B cell (primary cell): Measurements from ENCODE around the gene MECR. TPM values are rescaled to one million over a fixed set of nuclear protein-coding genes. Genes with fewer than 3 reads are reported as not detected.
A peak's percentile ranks its signal among the peaks of the same experiment; 100 is the strongest.

Experiments used
- ATAC-seq: fragments of 200-7000 bp; cut with Tn5 transposase; one replicate; pipeline ENCODE4 v1.10.0; 2021; ENCODE audit warnings: low read depth, mild to moderate bottlenecking, moderate number of reproducible peaks, moderate library complexity
- CTCF ChIA-PET: fragments of 350-600 bp; sonication (Branson Sonifier 250); formaldehyde crosslinking; loops from one replicate; lab custom pipeline; 2021; ENCODE audit warnings: antibody characterized with exemption, inconsistent platforms; lab: Charles Lee
- POLR2A ChIA-PET: fragments of 350-600 bp; sonication (Branson Sonifier 250); formaldehyde crosslinking; loops from one replicate; lab custom pipeline; 2021; ENCODE audit warnings: antibody characterized with exemption; lab: Charles Lee
- DNase-seq: peaks from one replicate; pipeline ENCODE4 v3.0.0; 2013
- H2AFZ ChIP-seq: 2 replicates; pipeline ENCODE4 v1.6.1; 2012; ENCODE audit warnings: mild to moderate bottlenecking, low read depth, low read length; ENCODE audit not compliant: insufficient read depth, poor library complexity, severe bottlenecking
- H3K27ac ChIP-seq, 2 donors: 1 replicate in 1 of 2; 2 replicates in 1 of 2; pipeline ENCODE4 v1.5.1; 2012 to 2013; ENCODE audit warnings: low read length in 2 of 2, mild to moderate bottlenecking in 2 of 2, moderate library complexity in 1 of 2
- H3K27me3 ChIP-seq, 4 experiments: fragments of 200-600 bp in 1 of 4; sonication (generic) in 1 of 4; replicated peaks in 1 of 4; 1 replicate in 2 of 4; 2 replicates in 2 of 4; pipeline versions ENCODE4 v1.6.1 to v1.7.0; 2013 to 2016; ENCODE audit warnings: low read length in 3 of 4, mild to moderate bottlenecking in 2 of 4, mixed read lengths in 1 of 4, moderate library complexity in 1 of 4; ENCODE audit not compliant: insufficient read depth in 4 of 4, control insufficient read depth in 3 of 4; ENCODE audit errors: control extremely low read depth in 1 of 4
- H3K36me3 ChIP-seq, 2 experiments: replicated peaks in 1 of 2; 1 replicate in 1 of 2; 2 replicates in 1 of 2; pipeline versions ENCODE4 v1.6.1 to v1.7.1; 2013; ENCODE audit warnings: low read length in 1 of 2; ENCODE audit not compliant: insufficient read depth in 2 of 2, control insufficient read depth in 1 of 2; ENCODE audit errors: control extremely low read depth in 1 of 2, extremely low read depth in 1 of 2
- H3K4me1 ChIP-seq, 2 donors: fragments of 200-600 bp in 1 of 2; sonication (generic) in 1 of 2; 1 replicate in 1 of 2; 2 replicates in 1 of 2; pipeline versions ENCODE4 v1.5.1 to v1.6.1; 2013 to 2017; ENCODE audit warnings: low read length in 2 of 2; ENCODE audit not compliant: control insufficient read depth in 2 of 2, insufficient read depth in 2 of 2
- H3K4me2 ChIP-seq: replicated peaks from 2 replicates; pipeline ENCODE3; 2012; ENCODE audit warnings: mild to moderate bottlenecking, low read depth, low read length; ENCODE audit not compliant: poor library complexity, severe bottlenecking
- H3K4me3 ChIP-seq, 5 experiments: fragments of 200-600 bp in 1 of 5; sonication (generic) in 1 of 5; 1 replicate in 3 of 5; 2 replicates in 2 of 5; pipeline versions ENCODE4 v1.5.1 to v1.7.0; 2011 to 2016; ENCODE audit warnings: low read length in 4 of 5, mild to moderate bottlenecking in 4 of 5, low read depth in 2 of 5, control low read depth in 1 of 5, moderate library complexity in 1 of 5; ENCODE audit not compliant: insufficient read depth in 1 of 5; ENCODE audit errors: control extremely low read depth in 1 of 5, extremely low read depth in 1 of 5
- H3K79me2 ChIP-seq: fragments of 200-600 bp; sonication (generic); one replicate; pipeline ENCODE4 v1.6.0; 2016; ENCODE audit warnings: low read length; ENCODE audit not compliant: control insufficient read depth, insufficient read depth
- H3K9ac ChIP-seq: fragments of 200-600 bp; sonication (generic); 2 replicates; pipeline ENCODE4 v1.6.1; 2017; ENCODE audit warnings: mild to moderate bottlenecking, low read length, moderate library complexity
- H3K9me3 ChIP-seq, 3 donors: one replicate each; pipeline versions ENCODE4 v1.6.1 to v1.7.1; 2013; ENCODE audit warnings: low read length in 2 of 3; ENCODE audit not compliant: control insufficient read depth in 2 of 3, insufficient read depth in 1 of 3; ENCODE audit errors: control extremely low read depth in 1 of 3
- H4K20me1 ChIP-seq: 2 replicates; pipeline ENCODE4 v1.6.0; 2012; ENCODE audit warnings: mild to moderate bottlenecking, low read length; ENCODE audit not compliant: insufficient read depth, control insufficient read depth, poor library complexity, severe bottlenecking
- H3K27ac Mint-ChIP-seq: one replicate; pipeline ENCODE4 v1.8.0; 2021; ENCODE audit warnings: mixed read lengths
- H3K27me3 Mint-ChIP-seq: one replicate; pipeline ENCODE4 v1.8.0; 2021; ENCODE audit warnings: mixed read lengths
- H3K4me1 Mint-ChIP-seq: one replicate; pipeline ENCODE4 v1.8.0; 2021; ENCODE audit warnings: mixed read lengths
- H3K4me3 Mint-ChIP-seq: one replicate; pipeline ENCODE4 v1.8.0; 2021; ENCODE audit warnings: mixed read lengths
- H3K9me3 Mint-ChIP-seq: one replicate; pipeline ENCODE4 v1.8.0; 2022; ENCODE audit warnings: mixed read lengths; ENCODE audit not compliant: insufficient read depth
- CTCF ChIP-seq: fragments of 200-600 bp; IDR thresholded peaks from one replicate; pipeline ENCODE4 v1.8.0; 2022; ENCODE audit warnings: antibody characterized with exemption, mild to moderate bottlenecking
- EZH2 ChIP-seq: IDR thresholded peaks from 2 replicates; pipeline ENCODE4 v1.6.1; 2012; ENCODE audit warnings: borderline replicate concordance, low read depth, mild to moderate bottlenecking, moderate library complexity, low read length; ENCODE audit not compliant: insufficient read depth, poor library complexity, severe bottlenecking
- WGBS: methylation state at CpG from one replicate; pipeline ENCODE4 v1.1.5; 2013; ENCODE audit warnings: missing lambda C conversion rate; ENCODE audit not compliant: insufficient coverage; 5-methylcytosine and 5-hydroxymethylcytosine counted together
- intact Hi-C: fragments of 100-400 bp; cut with micrococcal nuclease; formaldehyde crosslinking; loops from one replicate; pipeline ENCODE4 v1.10.0; 2022
- polyA plus RNA-seq: library from polyadenylated mRNA; depleted of rRNA; stranded (reverse); fragments of >200 nt; gene quantifications from 2 replicates; pipeline ENCODE4 v1.2.3, GENCODE V29; 2012
- total RNA-seq, 2 donors: library from RNA; stranded (reverse); fragments of 120-200 nt in 1 of 2; gene quantifications; 1 replicate in 1 of 2; 2 replicates in 1 of 2; pipeline versions ENCODE4 v1.2.3 to v1.2.4, GENCODE V29; 2013 to 2022

Gene MECR
- total and polyA plus RNA-seq, 2 donors (not counting 1 experiment from before 2014, with no cell fraction given) = 15.9 to 16.2 TPM

DNA sequence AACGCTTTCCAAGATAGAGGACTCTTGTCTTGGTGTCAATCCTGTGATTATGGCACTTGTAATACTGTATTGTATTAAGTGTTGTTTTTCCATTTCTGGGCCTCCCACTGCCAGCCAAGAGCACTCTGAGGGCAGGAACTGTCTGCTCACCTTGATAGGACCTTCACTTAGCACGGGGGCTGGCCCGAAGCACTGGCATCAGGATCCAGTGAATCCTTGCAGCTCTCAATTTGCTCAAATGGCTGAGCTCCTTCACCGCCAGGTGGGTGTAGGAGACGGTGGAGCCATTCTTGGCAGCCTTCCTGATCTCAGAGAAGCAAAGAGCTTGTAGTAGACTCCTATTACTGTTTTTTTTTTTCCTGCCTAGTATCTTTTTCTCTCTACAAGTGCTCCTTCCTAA is 17.7 kb downstream of the MECR start:
- Histone ChIP-seq H3K79me2 (no peaks in the 10 kb centered on the region), H3K9ac (no peak overlapping the region), H3K9me3 (no peaks in the 10 kb centered on the region), H3K4me3 (no peak overlapping the region), H3K4me2 (no peak overlapping the region), H3K27ac (no peak overlapping the region), H3K4me1 (peaks cover 10 to 13% of the 10 kb centered on the region in 2 donors), H3K36me3 (peaks cover 0 to 30% of the 10 kb centered on the region in 2 experiments), H2AFZ (no peak overlapping the region), H3K27me3 (no peaks in the 10 kb centered on the region), H4K20me1 (no peaks in the 10 kb centered on the region)
- ChIA-PET CTCF (no interaction called here), POLR2A (no interaction called here)
- TF ChIP-seq EZH2 (no peak), CTCF (no peak)
- Mint-ChIP-seq H3K27ac (no peak overlapping the region), H3K4me3 (no peak overlapping the region), H3K4me1 (peaks cover 19% of the 10 kb centered on the region), H3K27me3 (no peaks in the 10 kb centered on the region), H3K9me3 (no peaks in the 10 kb centered on the region)
- ATAC-seq (no peak), DNase-seq (no peak)
- WGBS = 96% methylated on average over 4 of the region's 5 CpGs
- intact Hi-C loops = no loop called here

GRCh38 chr1:29211086-29212030 is 19.4 kb downstream of the MECR start:
- POLR2A ChIA-PET = no interaction called here
- Histone ChIP-seq H4K20me1 (no peaks in the 10 kb centered on the region), H3K36me3 (peaks cover 0 to 28% of the 10 kb centered on the region in 2 experiments), H3K9ac (no peak overlapping the region), H3K4me2 (no peak overlapping the region), H3K9me3 (no peaks in the 10 kb centered on the region), H3K27ac (peak overlapping the region in 1 of 2 donors; percentile 65), H3K79me2 (no peaks in the 10 kb centered on the region), H3K27me3 (no peaks in the 10 kb centered on the region), H2AFZ (no peak overlapping the region), H3K4me3 (no peak overlapping the region), H3K4me1 (peaks cover 10 to 13% of the 10 kb centered on the region in 2 donors)
- CTCF ChIA-PET = no interaction called here
- DNase-seq (no peak), ATAC-seq (no peak)
- TF ChIP-seq CTCF (no peak), EZH2 (no peak)
- H3K27me3 Mint-ChIP-seq = no peaks in the 10 kb centered on the region
- H3K27ac Mint-ChIP-seq = peak overlapping the region; percentile 72
- no peaks in the 10 kb centered on the region for H3K9me3 Mint-ChIP-seq
- no peak overlapping the region for H3K4me3 Mint-ChIP-seq
- intact Hi-C loops = no loop called here
- WGBS = 79% methylated on average over 8 of the region's 12 CpGs
- H3K4me1 Mint-ChIP-seq = peaks cover 19% of the 10 kb centered on the region
